ENCODE measurements around the gene COL4A5. TPM values are rescaled to one million over a fixed set of nuclear protein-coding genes. Genes with fewer than 3 reads are reported as not detected.
A peak's percentile ranks its signal among the peaks of the same experiment; 100 is the strongest.

COL4A5 gene
- polyA plus RNA-seq, 1 donor from 2014 or later, result not detected

DNA sequence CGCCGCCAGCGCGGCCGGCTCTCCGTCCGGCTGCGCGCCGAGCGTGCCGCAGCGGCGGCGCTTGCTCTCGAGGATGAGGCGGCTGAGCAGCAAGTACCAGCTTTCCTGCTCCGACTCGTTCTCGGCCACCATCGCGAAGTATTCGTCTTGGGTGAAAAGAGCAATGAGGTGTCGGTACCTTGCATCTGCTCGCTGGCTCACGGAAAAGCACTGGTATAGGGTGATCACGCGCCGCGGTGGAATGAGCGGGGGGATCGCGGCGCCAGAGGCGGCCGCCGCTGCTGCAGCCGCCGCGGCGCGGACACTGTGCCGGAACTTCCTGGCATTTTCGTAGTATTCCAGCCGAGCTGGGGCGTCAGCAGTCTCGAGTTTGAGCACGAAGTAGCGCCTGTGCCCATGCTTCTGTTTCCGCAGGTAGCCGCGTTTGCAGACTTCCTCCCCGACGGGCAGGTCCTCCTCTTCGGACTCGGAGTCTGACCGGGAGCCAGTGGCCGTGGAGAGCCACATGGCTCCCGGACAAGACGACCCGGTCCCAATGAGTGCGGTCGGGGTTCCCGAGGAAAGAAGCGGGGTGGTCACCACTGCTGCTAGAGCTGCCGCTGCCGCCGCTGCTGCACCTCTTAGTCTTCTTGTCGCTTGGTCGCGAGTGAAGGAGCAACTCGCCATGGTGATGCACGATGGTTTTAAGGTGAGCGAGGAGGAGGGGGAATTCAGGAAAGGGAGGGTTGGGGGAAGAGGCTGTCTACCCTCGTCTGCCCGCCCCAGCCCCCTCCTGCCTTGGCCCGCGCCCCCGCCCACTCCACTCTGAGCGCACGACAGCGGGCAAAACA lies 296.3 kb downstream of the COL4A5 start:
- Mint-ChIP-seq H3K27ac (no peak overlapping the region), H3K27me3 (peaks cover 29% of the 10 kb centered on the region), H3K4me1 (no peaks in the 10 kb centered on the region), H3K4me3 (peak overlapping the region in 2 of 4 donors; percentile 12 to 49), H3K36me3 (no peaks in the 10 kb centered on the region), H3K9me3 (no peaks in the 10 kb centered on the region)

- no peaks in the 10 kb centered on the region for H3K36me3 Mint-ChIP-seq
- peak within 1 kb of the TSS in 2 of 4 donors; percentile 12 to 68 for H3K4me3 Mint-ChIP-seq
- H3K27ac Mint-ChIP-seq, result no peak within 1 kb of the TSS
- peaks cover 25% of the 10 kb centered on the region for H3K27me3 Mint-ChIP-seq
- H3K9me3 Mint-ChIP-seq, result no peaks in the 10 kb centered on the region
- H3K4me1 Mint-ChIP-seq, result no peaks in the 10 kb centered on the region
Observed at GRCh38 chrX:108736509-108737479, 297.2 kb downstream of the COL4A5 start, which contains the start of gene IRS4. IRS4 (minus strand) TSS chrX:108736563.

DNA sequence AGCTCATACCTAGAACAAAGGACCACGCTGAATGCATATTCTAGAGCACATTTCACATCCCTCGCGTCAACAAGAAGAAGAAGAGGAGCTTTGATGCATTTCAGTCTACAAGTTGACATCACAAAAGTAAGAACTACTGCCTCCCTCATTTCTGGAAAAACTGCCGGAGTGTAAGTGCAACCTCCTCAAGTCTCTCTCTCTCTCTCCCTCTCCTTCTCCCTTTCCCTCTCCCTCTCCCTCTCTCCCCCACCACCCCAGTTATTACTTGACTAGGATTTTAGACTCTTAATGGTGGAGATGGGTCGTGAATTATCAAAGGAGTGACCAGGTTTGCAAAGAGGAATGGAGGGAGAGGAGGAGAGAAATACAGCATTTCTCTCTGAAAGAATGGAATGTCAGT lies 298.1 kb downstream of the COL4A5 start:
- peaks cover 24% of the 10 kb centered on the region for H3K27me3 Mint-ChIP-seq
- peak overlapping the region in 1 of 4 donors; percentile 32 for H3K4me3 Mint-ChIP-seq
- no peaks in the 10 kb centered on the region for H3K4me1 Mint-ChIP-seq
- no peak overlapping the region for H3K27ac Mint-ChIP-seq
- H3K36me3 Mint-ChIP-seq, result no peaks in the 10 kb centered on the region
- no peaks in the 10 kb centered on the region for H3K9me3 Mint-ChIP-seq

DNA sequence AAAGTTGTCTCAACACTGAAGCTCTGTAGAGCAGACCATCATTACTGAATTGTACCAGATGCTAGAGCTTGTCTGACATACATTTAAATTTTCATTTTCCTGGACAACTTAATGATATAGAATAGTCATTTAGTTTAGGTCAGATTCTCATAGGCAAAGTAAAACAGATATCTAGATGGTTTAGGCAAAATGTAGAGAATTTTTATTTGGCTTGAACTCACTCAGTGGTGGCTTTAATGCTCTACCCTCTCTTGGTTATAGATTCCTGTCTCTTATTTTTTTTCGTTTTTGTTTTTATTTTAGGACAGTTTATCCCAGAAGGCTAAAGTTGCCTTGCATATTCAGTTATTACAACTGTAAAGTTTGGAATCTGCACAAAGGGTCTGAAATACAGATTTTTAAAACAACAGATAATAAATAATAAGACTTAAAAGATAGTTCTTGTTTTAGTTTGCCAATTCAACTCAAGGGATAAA lies 300.7 kb downstream of the COL4A5 start:
- Mint-ChIP-seq H3K27ac (no peak overlapping the region), H3K9me3 (no peaks in the 10 kb centered on the region), H3K4me3 (no peak overlapping the region), H3K4me1 (no peaks in the 10 kb centered on the region), H3K27me3 (peaks cover 6% of the 10 kb centered on the region), H3K36me3 (no peaks in the 10 kb centered on the region)

Other genes with a start within 250 kb of the COL4A5 start
- not detected for gene COL4A6, start 1.4 kb upstream of the COL4A5 start, polyA plus RNA-seq

All from IgD-negative memory B cell (primary cell).